ENCODE measurements around the gene CEP41.

The CEP41 gene

GRCh38 chr7:130417213-130417612, 23.6 kb downstream of the CEP41 start:
- no peak overlapping the region for H3K27ac ChIP-seq
- H3K4me3 ChIP-seq (ENCODE audit: low read depth, low read length) = no peak overlapping the region
- no peak for DNase-seq
- no peak for TF ChIP-seq CTCF (IDR thresholded peaks at IDR 0.05; ENCODE audit: low read depth, low read length)
- no peaks in the 10 kb centered on the region for H3K27me3 ChIP-seq (ENCODE audit: insufficient read depth, low read depth, severe bottlenecking)
- H3K36me3 ChIP-seq = no peaks in the 10 kb centered on the region
- H3K9me3 ChIP-seq (ENCODE audit: severe bottlenecking) = no peaks in the 10 kb centered on the region

GRCh38 chr7:130415006-130415405, 25.8 kb downstream of the CEP41 start:
- Histone ChIP-seq H3K9me3 (ENCODE audit: severe bottlenecking) (no peaks in the 10 kb centered on the region), H3K36me3 (no peaks in the 10 kb centered on the region; the same call in 1 of the 2 replicates), H3K4me3 (ENCODE audit: low read depth, low read length) (no peak overlapping the region), H3K27ac (no peak overlapping the region), H3K27me3 (ENCODE audit: insufficient read depth, low read depth, severe bottlenecking) (no peaks in the 10 kb centered on the region)
- no peak for TF ChIP-seq CTCF (IDR thresholded peaks at IDR 0.05; ENCODE audit: low read depth, low read length)
- no peak for DNase-seq

GRCh38 chr7:130413201-130413600, 27.6 kb downstream of the CEP41 start:
- H3K9me3 ChIP-seq (ENCODE audit: severe bottlenecking) = no peaks in the 10 kb centered on the region
- no peak for TF ChIP-seq CTCF (IDR thresholded peaks at IDR 0.05; ENCODE audit: low read depth, low read length)
- no peak overlapping the region for H3K27ac ChIP-seq
- no peak for DNase-seq
- H3K36me3 ChIP-seq = no peaks in the 10 kb centered on the region; the same call in 1 of the 2 replicates
- no peak overlapping the region for H3K4me3 ChIP-seq (ENCODE audit: low read depth, low read length)
- H3K27me3 ChIP-seq (ENCODE audit: insufficient read depth, low read depth, severe bottlenecking) = no peaks in the 10 kb centered on the region

- no peak for DNase-seq
- no peak overlapping the region for H3K4me3 ChIP-seq (ENCODE audit: low read depth, low read length)
- H3K36me3 ChIP-seq = no peaks in the 10 kb centered on the region; the same call in 1 of the 2 replicates
- H3K9me3 ChIP-seq (ENCODE audit: severe bottlenecking) = no peaks in the 10 kb centered on the region
- no peak for TF ChIP-seq CTCF (IDR thresholded peaks at IDR 0.05; ENCODE audit: low read depth, low read length)
- H3K27ac ChIP-seq = no peak overlapping the region
- no peaks in the 10 kb centered on the region for H3K27me3 ChIP-seq (ENCODE audit: insufficient read depth, low read depth, severe bottlenecking)
Observed at GRCh38 chr7:130410868-130411541, 29.8 kb downstream of the CEP41 start.

- H3K4me3 ChIP-seq (ENCODE audit: low read depth, low read length) = no peak overlapping the region
- TF ChIP-seq CTCF (IDR thresholded peaks at IDR 0.05; ENCODE audit: low read depth, low read length) = no peak
- DNase-seq = no peak
- no peaks in the 10 kb centered on the region for H3K9me3 ChIP-seq (ENCODE audit: severe bottlenecking)
- H3K27me3 ChIP-seq (ENCODE audit: insufficient read depth, low read depth, severe bottlenecking) = no peaks in the 10 kb centered on the region
- H3K36me3 ChIP-seq = no peaks in the 10 kb centered on the region; the same call in 1 of the 2 replicates
- no peak overlapping the region for H3K27ac ChIP-seq
Observed at GRCh38 chr7:130409712-130410072, 31.1 kb downstream of the CEP41 start.
